K562 (cell line): ENCODE measurements around the gene DHCR24. TPM values are rescaled to one million over a fixed set of nuclear protein-coding genes. Genes with fewer than 3 reads are reported as not detected.

Source experiments
- ATAC-seq: fragments of 200-7000 bp; cut with Tn5 transposase; 3 replicates; pipeline ENCODE4 v1.9.1; 2020; ENCODE audit warnings: moderate library complexity
- BruUV-seq: library from RNA; stranded (reverse); fragments of 400-500 nt; replicated peaks from 2 replicates; lab custom pipeline; 2021; lab: Mats Ljungman, UMichigan
- CTCF ChIA-PET: fragments of 300-600 bp; formaldehyde crosslinking; extraction: SDS; loops from one replicate; lab custom pipeline; 2021; ENCODE audit warnings: low intra/inter-chr PET ratio; lab: Yijun Ruan, JAX
- POLR2A ChIA-PET: fragments of 300-600, 350-650 bp; sonication (Branson Sonifier 250); formaldehyde crosslinking; extraction: SDS; loops from one replicate; lab custom pipeline; 2021; ENCODE audit warnings: antibody characterized with exemption, inconsistent platforms; lab: Yijun Ruan, JAX
- DNase-seq, 4 experiments: peaks; one replicate each; pipeline versions ENCODE4 v3.0.0 to v3.0.0-alpha.2; 2011 to 2018; ENCODE audit warnings: low spot score in 3 of 4, mixed read lengths in 3 of 4; ENCODE audit errors: extremely low read depth in 1 of 4
- FAIRE-seq: peaks from 2 replicates; lab custom pipeline; 2011; peaks lifted over from hg19 to GRCh38; lab: Jason Lieb, UNC
- H2AFZ ChIP-seq: 2 replicates; pipeline ENCODE4 v1.6.0; 2011; ENCODE audit warnings: low read depth, low read length, control low read depth, inconsistent platforms
- H3K27ac ChIP-seq: fragments of 200-600 bp; 3 replicates; pipeline ENCODE4 v1.8.0; 2011; ENCODE audit warnings: low read depth, mild to moderate bottlenecking, control low read depth, inconsistent platforms, low read length, moderate library complexity, mixed read lengths; ENCODE audit errors: extremely low read depth
- H3K27me3 ChIP-seq, 2 experiments: fragments of 300-600 bp in 1 of 2; 2 replicates in 1 of 2; 3 replicates in 1 of 2; pipeline versions ENCODE4 v1.6.0 to v1.8.0; 2011; ENCODE audit warnings: inconsistent platforms in 2 of 2, low read length in 2 of 2, mild to moderate bottlenecking in 1 of 2, mixed read lengths in 1 of 2, moderate library complexity in 1 of 2; ENCODE audit not compliant: control insufficient read depth in 2 of 2, insufficient read depth in 2 of 2
- H3K36me3 ChIP-seq: fragments of 300-600 bp; 3 replicates; pipeline ENCODE4 v1.8.0; 2011; ENCODE audit warnings: mild to moderate bottlenecking, low read length, inconsistent platforms; ENCODE audit not compliant: control insufficient read depth, insufficient read depth
- H3K4me1 ChIP-seq, 2 experiments: fragments of 200-600 bp in 1 of 2; replicated peaks in 1 of 2; 2 replicates in 1 of 2; 3 replicates in 1 of 2; pipeline versions ENCODE4 v1.5.1 to v1.8.0; 2011; ENCODE audit warnings: inconsistent platforms in 2 of 2, low read length in 2 of 2, mild to moderate bottlenecking in 1 of 2, mixed read lengths in 1 of 2, moderate library complexity in 1 of 2; ENCODE audit not compliant: control insufficient read depth in 2 of 2, insufficient read depth in 2 of 2
- H3K4me2 ChIP-seq: 2 replicates; pipeline ENCODE4 v1.6.1; 2011; ENCODE audit warnings: low read length, control low read depth, inconsistent platforms, mixed read lengths; ENCODE audit not compliant: insufficient read depth
- H3K4me3 ChIP-seq: fragments of 200-600 bp; sonication (generic), shearing (Covaris generic); 2 replicates; pipeline ENCODE4 v1.5.1; 2016; ENCODE audit warnings: control low read depth, inconsistent platforms
- H3K79me2 ChIP-seq: fragments of 200-600 bp; 3 replicates; pipeline ENCODE4 v1.8.0; 2011; ENCODE audit warnings: low read length, inconsistent platforms; ENCODE audit not compliant: control insufficient read depth, insufficient read depth
- H3K9ac ChIP-seq, 2 experiments: 2 replicates each; pipeline versions ENCODE4 v1.6.0 to v1.6.1; 2011; ENCODE audit warnings: low read depth in 2 of 2, low read length in 2 of 2, control low read depth in 1 of 2, inconsistent platforms in 1 of 2, mild to moderate bottlenecking in 1 of 2, mixed read lengths in 1 of 2; ENCODE audit not compliant: insufficient read depth in 1 of 2
- H3K9me1 ChIP-seq: one replicate; pipeline ENCODE4 v1.6.0; 2011; ENCODE audit warnings: inconsistent platforms, mild to moderate bottlenecking, low read length, moderate library complexity; ENCODE audit not compliant: control insufficient read depth, insufficient read depth
- H3K9me3 ChIP-seq: replicated peaks from 2 replicates; pipeline ENCODE4 v1.5.1; 2011; ENCODE audit warnings: low read depth, low read length, inconsistent platforms; ENCODE audit not compliant: control insufficient read depth, insufficient read depth
- H4K20me1 ChIP-seq: replicated peaks from 2 replicates; pipeline ENCODE4 v1.6.1; 2011; ENCODE audit warnings: low read length, inconsistent platforms, mixed read lengths; ENCODE audit not compliant: control insufficient read depth, insufficient read depth
- ARID2 ChIP-seq: fragments of 450-650 bp; IDR thresholded peaks from 2 replicates; pipeline ENCODE4 v1.6.1; 2017; ENCODE audit warnings: antibody characterized with exemption, mild to moderate bottlenecking
- NFIX ChIP-seq: fragments of 250-450 bp; sonication (Bioruptor Pico); IDR thresholded peaks from 2 replicates; pipeline ENCODE4 v1.4.0; 2020; ENCODE audit warnings: low read depth, mild to moderate bottlenecking, moderate library complexity
- RAD51 ChIP-seq: fragments of 450-650 bp; IDR thresholded peaks from 2 replicates; pipeline ENCODE4 v1.7.1; 2016; ENCODE audit warnings: low read depth, mild to moderate bottlenecking, borderline replicate concordance
- SMAD2 ChIP-seq: fragments of 150-350 bp; IDR thresholded peaks from 2 replicates; pipeline ENCODE4 v1.6.1; 2014; ENCODE audit warnings: low read depth, mild to moderate bottlenecking, low read length
- SMARCA5 ChIP-seq: fragments of 450-650 bp; IDR thresholded peaks from 2 replicates; pipeline ENCODE4 v1.6.1; 2016
- ZNF316 ChIP-seq: fragments of 450-650 bp; IDR thresholded peaks from 2 replicates; pipeline ENCODE4 v1.6.1; 2016
- ZNF507 ChIP-seq: conservative IDR thresholded peaks from 2 replicates; pipeline ENCODE4 v1.6.1; 2017; ENCODE audit warnings: missing genetic modification characterization, missing compliant biosample characterization
- WGBS: fragments of 100-300 bp; shearing (Covaris generic); methylation state at CpG from one replicate; pipeline ENCODE4 v1.1.6; 2016; ENCODE audit warnings: low coverage, mixed read lengths; ENCODE audit not compliant: insufficient coverage; ENCODE audit errors: missing lambda C conversion rate; 5-methylcytosine and 5-hydroxymethylcytosine counted together
- in situ Hi-C: fragments of 300-500 bp; cut with MboI; formaldehyde crosslinking; loops from 4 replicates; pipeline ENCODE4 v1.15.0; 2018; ENCODE audit warnings: inconsistent platforms, mixed read lengths
- intact Hi-C: fragments of 100-400 bp; cut with micrococcal nuclease; formaldehyde crosslinking; loops from 2 replicates; pipeline ENCODE4 v1.14.2; 2022
- polyA plus RNA-seq, 8 experiments: library from polyadenylated mRNA; depleted of rRNA in 4 of 8; stranded (reverse) in 5 of 8; unstranded in 3 of 8; fragments of >200 nt; fragmentation: Nextera tagmentation in 2 of 8; fragmentation: Illumina TruSeq in 1 of 8; extraction: Ambion mirVana in 2 of 8; extraction: Trizol in 1 of 8; gene quantifications; 2 replicates each; pipeline versions ENCODE4 v1.2.1 to v1.2.3, GENCODE V29; 2011 to 2014; ENCODE audit warnings: inconsistent platforms in 1 of 8, missing spikeins in 1 of 8
- total RNA-seq, 7 experiments: library from RNA; depleted of rRNA in 6 of 7; stranded (reverse); fragments of >200 nt in 6 of 7; fragmentation: Illumina TruSeq in 2 of 7; extraction: Trizol in 2 of 7; gene quantifications; 2 replicates each; pipeline versions ENCODE4 v1.2.1 to v1.2.3, GENCODE V29; 2011 to 2021; ENCODE audit warnings: low replicate concordance in 1 of 7
- TF ChIP-seq, protein P1 (sequence below): fragments of 450-650 bp; IDR thresholded peaks from one replicate; pipeline ENCODE4 v1.6.1; 2018; ENCODE audit warnings: mild to moderate bottlenecking, moderate library complexity; ENCODE audit not compliant: partially characterized antibody
- TF ChIP-seq, protein P2 (sequence below): sonication (generic); formaldehyde crosslinking; IDR thresholded peaks from 2 replicates; pipeline ENCODE4 v1.8.1; 2023; ENCODE audit warnings: mild to moderate bottlenecking, missing genetic modification reagents
- TF ChIP-seq, protein P3 (sequence below), 2 experiments: fragments of 450-650 bp; IDR thresholded peaks; 2 replicates each; pipeline ENCODE4 v1.6.1; 2018; ENCODE audit warnings: mild to moderate bottlenecking in 2 of 2, low read depth in 1 of 2; ENCODE audit not compliant: partially characterized antibody in 2 of 2
- TF ChIP-seq, protein P4 (sequence below): sonication (generic); formaldehyde crosslinking; IDR thresholded peaks from 2 replicates; pipeline ENCODE4 v1.8.0; 2022; ENCODE audit warnings: mild to moderate bottlenecking, missing genetic modification reagents

The DHCR24 gene
- total and polyA plus RNA-seq, 9 of the 15 experiments (the other 6 are each of a cell fraction or from before 2014, with no cell fraction given), result 23.4 to 161 (median 79.9) TPM

GRCh38 chr1:54851406-54851805, 35.6 kb downstream of the DHCR24 start:
- ATAC-seq (no peak), DNase-seq (no peak), FAIRE-seq (no peak)
- ChIA-PET POLR2A (no interaction called here), CTCF (no interaction called here)
- H3K27ac ChIP-seq, result no peak overlapping the region
- H3K9ac ChIP-seq, result no peak overlapping the region
- no peak overlapping the region for H2AFZ ChIP-seq
- no peaks in the 10 kb centered on the region for H3K79me2 ChIP-seq
- H3K9me1 ChIP-seq, result peaks cover 3% of the 10 kb centered on the region
- no peaks in the 10 kb centered on the region for H3K9me3 ChIP-seq
- H3K27me3 ChIP-seq, result no peaks in the 10 kb centered on the region
- peaks cover 84% of the 10 kb centered on the region; the same call in 2 of the 3 replicates for H3K36me3 ChIP-seq
- BruUV-seq, result no TSS peak
- H3K4me2 ChIP-seq, result no peak overlapping the region
- peaks cover 12% of the 10 kb centered on the region; the same call in 1 of the 2 replicates for H4K20me1 ChIP-seq
- in situ Hi-C loops (no loop called here), intact Hi-C loops (no loop called here)
- no peak overlapping the region for H3K4me3 ChIP-seq
- TF ChIP-seq, protein P1, sequence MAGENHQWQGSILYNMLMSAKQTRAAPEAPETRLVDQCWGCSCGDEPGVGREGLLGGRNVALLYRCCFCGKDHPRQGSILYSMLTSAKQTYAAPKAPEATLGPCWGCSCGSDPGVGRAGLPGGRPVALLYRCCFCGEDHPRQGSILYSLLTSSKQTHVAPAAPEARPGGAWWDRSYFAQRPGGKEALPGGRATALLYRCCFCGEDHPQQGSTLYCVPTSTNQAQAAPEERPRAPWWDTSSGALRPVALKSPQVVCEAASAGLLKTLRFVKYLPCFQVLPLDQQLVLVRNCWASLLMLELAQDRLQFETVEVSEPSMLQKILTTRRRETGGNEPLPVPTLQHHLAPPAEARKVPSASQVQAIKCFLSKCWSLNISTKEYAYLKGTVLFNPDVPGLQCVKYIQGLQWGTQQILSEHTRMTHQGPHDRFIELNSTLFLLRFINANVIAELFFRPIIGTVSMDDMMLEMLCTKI, result no peak
- no peak for TF ChIP-seq RAD51
- no peak for TF ChIP-seq ARID2
- TF ChIP-seq NFIX (CRISPR knock-in tag), result no peak
- no peak for TF ChIP-seq SMARCA5
- TF ChIP-seq, protein P2, sequence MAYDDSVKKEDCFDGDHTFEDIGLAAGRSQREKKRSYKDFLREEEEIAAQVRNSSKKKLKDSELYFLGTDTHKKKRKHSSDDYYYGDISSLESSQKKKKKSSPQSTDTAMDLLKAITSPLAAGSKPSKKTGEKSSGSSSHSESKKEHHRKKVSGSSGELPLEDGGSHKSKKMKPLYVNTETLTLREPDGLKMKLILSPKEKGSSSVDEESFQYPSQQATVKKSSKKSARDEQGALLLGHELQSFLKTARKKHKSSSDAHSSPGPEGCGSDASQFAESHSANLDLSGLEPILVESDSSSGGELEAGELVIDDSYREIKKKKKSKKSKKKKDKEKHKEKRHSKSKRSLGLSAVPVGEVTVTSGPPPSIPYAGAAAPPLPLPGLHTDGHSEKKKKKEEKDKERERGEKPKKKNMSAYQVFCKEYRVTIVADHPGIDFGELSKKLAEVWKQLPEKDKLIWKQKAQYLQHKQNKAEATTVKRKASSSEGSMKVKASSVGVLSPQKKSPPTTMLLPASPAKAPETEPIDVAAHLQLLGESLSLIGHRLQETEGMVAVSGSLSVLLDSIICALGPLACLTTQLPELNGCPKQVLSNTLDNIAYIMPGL (CRISPR knock-in tag), result no peak
- TF ChIP-seq ZNF316, result no peak
- TF ChIP-seq ZNF507 (tag), result no peak
- TF ChIP-seq, protein P3, sequence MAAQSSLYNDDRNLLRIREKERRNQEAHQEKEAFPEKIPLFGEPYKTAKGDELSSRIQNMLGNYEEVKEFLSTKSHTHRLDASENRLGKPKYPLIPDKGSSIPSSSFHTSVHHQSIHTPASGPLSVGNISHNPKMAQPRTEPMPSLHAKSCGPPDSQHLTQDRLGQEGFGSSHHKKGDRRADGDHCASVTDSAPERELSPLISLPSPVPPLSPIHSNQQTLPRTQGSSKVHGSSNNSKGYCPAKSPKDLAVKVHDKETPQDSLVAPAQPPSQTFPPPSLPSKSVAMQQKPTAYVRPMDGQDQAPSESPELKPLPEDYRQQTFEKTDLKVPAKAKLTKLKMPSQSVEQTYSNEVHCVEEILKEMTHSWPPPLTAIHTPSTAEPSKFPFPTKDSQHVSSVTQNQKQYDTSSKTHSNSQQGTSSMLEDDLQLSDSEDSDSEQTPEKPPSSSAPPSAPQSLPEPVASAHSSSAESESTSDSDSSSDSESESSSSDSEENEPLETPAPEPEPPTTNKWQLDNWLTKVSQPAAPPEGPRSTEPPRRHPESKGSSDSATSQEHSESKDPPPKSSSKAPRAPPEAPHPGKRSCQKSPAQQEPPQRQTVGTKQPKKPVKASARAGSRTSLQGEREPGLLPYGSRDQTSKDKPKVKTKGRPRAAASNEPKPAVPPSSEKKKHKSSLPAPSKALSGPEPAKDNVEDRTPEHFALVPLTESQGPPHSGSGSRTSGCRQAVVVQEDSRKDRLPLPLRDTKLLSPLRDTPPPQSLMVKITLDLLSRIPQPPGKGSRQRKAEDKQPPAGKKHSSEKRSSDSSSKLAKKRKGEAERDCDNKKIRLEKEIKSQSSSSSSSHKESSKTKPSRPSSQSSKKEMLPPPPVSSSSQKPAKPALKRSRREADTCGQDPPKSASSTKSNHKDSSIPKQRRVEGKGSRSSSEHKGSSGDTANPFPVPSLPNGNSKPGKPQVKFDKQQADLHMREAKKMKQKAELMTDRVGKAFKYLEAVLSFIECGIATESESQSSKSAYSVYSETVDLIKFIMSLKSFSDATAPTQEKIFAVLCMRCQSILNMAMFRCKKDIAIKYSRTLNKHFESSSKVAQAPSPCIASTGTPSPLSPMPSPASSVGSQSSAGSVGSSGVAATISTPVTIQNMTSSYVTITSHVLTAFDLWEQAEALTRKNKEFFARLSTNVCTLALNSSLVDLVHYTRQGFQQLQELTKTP (IDR thresholded peaks at IDR 0.05; ENCODE audit: low read depth in 1 of 2, partially characterized antibody in 2 of 2), result no peak
- TF ChIP-seq, protein P4, sequence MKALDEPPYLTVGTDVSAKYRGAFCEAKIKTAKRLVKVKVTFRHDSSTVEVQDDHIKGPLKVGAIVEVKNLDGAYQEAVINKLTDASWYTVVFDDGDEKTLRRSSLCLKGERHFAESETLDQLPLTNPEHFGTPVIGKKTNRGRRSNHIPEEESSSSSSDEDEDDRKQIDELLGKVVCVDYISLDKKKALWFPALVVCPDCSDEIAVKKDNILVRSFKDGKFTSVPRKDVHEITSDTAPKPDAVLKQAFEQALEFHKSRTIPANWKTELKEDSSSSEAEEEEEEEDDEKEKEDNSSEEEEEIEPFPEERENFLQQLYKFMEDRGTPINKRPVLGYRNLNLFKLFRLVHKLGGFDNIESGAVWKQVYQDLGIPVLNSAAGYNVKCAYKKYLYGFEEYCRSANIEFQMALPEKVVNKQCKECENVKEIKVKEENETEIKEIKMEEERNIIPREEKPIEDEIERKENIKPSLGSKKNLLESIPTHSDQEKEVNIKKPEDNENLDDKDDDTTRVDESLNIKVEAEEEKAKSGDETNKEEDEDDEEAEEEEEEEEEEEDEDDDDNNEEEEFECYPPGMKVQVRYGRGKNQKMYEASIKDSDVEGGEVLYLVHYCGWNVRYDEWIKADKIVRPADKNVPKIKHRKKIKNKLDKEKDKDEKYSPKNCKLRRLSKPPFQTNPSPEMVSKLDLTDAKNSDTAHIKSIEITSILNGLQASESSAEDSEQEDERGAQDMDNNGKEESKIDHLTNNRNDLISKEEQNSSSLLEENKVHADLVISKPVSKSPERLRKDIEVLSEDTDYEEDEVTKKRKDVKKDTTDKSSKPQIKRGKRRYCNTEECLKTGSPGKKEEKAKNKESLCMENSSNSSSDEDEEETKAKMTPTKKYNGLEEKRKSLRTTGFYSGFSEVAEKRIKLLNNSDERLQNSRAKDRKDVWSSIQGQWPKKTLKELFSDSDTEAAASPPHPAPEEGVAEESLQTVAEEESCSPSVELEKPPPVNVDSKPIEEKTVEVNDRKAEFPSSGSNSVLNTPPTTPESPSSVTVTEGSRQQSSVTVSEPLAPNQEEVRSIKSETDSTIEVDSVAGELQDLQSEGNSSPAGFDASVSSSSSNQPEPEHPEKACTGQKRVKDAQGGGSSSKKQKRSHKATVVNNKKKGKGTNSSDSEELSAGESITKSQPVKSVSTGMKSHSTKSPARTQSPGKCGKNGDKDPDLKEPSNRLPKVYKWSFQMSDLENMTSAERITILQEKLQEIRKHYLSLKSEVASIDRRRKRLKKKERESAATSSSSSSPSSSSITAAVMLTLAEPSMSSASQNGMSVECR (CRISPR knock-in tag), result no peak
- no peak for TF ChIP-seq SMAD2
- TF ChIP-seq, all 486 proteins: peak for 0
- H3K4me1 ChIP-seq, result no peaks in the 10 kb centered on the region
- WGBS, result 83% methylated on average over 6 of the region's 9 CpGs
